Inflammatory macrophage (primary cell): ENCODE results near the gene THEM5.

Experiments used
- DNase-seq, 2 donors: peaks; one replicate each; pipeline ENCODE4 v3.0.0-alpha.2; 2020 to 2022

The THEM5 gene

DNA sequence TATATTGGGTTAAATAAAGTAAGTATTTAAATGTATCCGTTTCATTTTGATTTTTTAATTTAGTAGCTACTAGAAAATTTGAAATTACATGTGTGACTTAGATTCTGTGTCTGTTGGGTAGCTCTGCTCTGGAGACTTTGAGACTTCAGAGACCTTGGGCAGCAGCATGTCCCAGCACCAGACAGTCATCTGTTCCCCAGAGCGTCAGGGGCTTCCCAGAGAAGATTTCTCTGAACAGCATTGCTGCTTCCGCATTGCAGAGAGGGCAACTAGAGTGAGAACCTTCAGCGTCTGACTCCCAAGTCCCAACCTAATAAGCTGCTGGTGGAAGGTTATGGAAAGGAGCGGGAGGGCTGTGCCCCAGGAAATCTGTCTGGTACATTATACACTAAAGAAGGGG, 54.9 kb downstream of the THEM5 start:
- DNase-seq: no peak
